GM18507 (cell line): ENCODE results near the gene MIX23.
"Not testable (repeated sequence)": the region's sequence is repeated elsewhere in the genome, so short reads cannot be mapped to it uniquely, and the experiment has no call there.

Source experiments
- DNase-seq: peaks from one replicate; pipeline ENCODE4 v3.0.0; 2011; ENCODE audit warnings: low read depth; ENCODE audit not compliant: insufficient read length; ENCODE audit errors: extremely low spot score
- FAIRE-seq: peaks from 2 replicates; lab custom pipeline; 2011; peaks lifted over from hg19 to GRCh38; lab: Jason Lieb, UNC

The MIX23 gene

DNA sequence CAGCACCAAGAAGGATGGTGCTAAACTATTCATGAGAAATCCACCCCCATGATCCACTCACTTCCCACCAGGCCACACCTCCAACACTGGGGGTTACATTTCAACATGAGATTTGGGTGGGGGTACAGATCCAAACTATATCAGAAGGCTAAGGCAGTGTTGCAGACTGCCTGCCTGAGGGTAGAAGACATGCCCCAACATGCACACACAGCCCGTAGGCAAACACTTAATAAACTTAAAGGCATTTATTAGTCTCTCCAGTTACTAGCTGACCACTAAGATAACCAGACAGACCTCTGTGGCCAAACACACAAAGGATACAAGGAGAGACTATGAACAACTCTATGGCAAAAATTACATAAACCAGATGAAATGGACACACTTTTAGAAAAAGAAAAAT lies 11.1 kb upstream of the MIX23 start:
- DNase-seq (no peak), FAIRE-seq (no peak)

DNA sequence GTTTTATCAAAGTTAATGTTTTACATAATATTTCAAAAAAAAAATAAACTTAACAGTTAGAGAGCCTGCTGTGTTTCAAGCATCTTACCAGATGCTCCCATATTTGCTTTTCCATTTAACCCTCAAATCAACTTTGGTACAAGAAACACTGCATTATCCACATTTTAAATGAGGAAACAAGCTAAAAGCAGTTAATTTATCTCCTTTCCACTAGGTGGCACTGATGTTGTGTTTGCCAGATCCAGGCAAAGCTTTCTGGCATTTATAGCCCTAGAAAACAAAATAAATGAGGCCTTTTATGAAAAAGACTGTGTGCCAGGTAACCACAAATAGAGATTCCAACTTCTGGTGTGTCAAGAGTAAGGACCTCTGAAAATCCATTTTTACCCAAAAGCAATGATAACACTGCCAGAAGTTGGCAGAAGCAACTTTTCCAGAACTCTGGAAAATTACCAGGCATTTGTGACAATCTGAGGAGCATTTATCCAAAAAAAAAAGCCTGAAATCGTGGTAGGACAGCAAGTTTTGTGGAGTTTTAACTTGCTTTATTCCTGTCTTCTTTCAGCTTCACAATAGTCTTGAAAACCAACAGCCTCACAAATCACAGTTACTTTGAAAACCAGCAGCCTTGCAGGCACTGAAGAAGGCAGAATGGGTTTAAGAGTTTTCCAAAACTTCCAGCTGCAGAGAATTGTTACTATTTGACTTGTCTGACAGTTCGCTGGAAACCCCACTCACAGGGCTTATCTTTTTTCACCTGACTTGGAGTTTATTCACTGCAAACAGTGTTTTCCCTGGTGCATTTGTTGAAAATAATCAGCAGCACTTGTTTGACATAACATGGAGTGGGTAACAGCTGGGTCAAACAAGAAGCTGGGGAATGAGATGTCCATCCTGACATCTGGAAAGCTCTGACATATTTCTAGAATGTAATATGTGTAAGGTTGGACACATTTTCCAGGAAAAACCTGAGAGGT lies 10.1 kb upstream of the MIX23 start:
- DNase-seq (no peak), FAIRE-seq (peak; percentile 92)

DNA sequence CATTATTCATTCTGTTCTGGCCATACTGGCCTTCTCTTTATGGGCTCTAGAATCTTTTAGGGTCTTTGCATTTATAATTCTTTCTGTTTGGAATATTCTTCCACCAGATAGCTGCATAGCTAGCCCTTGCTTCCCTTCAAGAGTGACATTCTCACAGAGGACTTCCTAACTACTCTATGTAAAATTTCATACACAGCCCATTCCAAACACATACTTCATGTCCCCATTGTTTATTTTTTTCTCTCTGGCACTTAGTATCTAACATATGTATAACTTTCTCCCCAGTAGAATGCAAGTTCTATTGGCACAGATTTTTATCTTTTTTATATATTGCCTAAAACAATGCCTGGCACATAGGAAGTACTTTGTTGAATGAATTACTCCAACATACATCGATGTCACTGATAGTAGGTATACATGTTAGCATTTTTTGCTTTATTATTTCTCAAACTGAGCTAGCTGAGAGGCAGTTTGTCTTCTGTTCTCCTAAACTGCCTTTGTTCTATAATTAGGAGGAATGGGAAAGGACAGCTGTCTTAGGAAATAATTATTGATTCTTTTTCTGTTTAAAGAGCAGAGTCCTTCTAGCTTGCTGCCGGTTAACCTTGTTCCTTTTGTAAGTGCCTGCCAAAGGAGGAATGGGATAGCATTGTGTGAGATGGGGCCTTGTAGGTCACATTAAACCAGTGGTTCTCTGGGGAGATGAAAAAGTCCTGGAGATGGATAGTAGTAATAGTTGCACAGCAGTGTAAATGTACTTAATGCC lies 8.8 kb upstream of the MIX23 start:
- DNase-seq (no peak), FAIRE-seq (no peak)

DNA sequence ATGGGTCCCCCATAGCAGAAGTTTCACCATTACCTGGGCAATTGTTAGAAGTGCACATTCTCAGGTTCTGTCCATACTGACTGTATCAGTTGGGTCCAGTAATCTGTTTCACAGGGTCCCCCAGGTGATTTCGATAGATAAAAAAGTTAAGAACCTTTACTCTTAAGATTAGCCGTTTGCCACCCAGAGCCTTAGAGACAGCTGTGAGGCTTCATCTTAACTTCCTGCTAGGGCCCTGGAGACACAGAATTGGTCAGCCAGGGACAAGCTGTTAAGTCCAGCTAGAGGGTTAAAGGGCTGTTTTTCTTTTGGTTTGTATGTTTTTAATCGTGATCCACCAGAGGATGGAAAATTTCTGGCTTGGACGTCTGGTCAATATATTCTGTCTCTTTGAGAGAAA lies 7.6 kb upstream of the MIX23 start:
- DNase-seq = no peak
- FAIRE-seq = no peak

DNA sequence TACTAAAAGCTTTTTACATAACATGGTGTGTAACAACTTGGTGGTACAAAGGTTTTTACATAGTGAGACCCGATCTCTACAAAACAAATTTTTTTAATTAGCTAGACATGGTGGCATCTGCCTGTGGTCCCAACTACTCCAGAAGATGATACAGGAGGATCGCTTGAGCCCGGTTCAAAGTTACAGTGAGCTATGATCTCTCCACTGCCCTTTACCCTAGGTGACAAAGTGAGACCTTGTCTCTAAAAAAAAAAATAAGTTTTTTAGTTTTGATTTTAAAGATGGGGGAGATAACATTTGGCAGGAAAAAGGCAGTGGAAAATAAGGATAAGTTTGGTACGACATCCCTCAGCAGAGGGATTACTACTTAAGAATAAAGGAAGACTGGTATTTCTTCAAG lies 6.9 kb upstream of the MIX23 start:
- no peak for DNase-seq
- FAIRE-seq = no peak

DNA sequence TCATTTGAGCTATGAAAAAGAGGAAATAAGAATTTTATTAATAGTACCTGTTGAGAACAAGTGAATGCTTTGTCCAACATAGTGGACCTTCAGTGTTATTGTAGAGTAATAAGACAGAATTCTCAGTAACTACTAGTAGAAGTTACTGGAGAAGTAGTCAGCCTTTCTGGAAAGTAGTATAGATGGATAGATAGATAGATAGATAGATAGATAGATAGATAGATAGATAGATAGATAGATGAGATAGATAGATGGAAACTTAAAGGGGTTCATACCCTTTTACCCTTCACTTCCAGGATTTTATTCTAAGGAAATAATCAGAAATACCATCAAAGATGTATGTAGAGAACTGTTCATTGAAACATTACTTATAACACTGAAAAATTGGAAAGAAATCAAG lies 6.2 kb upstream of the MIX23 start:
- DNase-seq = no peak
- no peak for FAIRE-seq

DNA sequence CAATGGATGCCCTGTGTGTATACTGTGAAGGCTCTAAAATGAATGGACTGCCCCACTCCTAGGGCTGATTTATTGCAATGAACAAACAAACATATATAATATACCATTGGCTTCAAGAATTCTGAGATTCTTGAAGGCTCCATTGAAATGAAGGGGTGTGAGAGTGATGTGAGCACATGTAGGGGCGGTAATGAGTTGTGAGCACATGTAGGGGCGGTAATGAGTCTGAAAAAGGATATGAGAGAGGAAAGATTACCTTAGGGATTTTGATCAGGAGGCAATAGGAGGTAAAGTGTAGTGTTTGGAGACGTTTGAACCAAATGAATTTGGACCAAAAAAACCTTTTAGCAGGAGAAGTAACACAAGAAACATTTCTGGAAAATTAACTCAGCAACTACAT lies 4.7 kb upstream of the MIX23 start:
- DNase-seq = no peak
- FAIRE-seq = no peak

DNA sequence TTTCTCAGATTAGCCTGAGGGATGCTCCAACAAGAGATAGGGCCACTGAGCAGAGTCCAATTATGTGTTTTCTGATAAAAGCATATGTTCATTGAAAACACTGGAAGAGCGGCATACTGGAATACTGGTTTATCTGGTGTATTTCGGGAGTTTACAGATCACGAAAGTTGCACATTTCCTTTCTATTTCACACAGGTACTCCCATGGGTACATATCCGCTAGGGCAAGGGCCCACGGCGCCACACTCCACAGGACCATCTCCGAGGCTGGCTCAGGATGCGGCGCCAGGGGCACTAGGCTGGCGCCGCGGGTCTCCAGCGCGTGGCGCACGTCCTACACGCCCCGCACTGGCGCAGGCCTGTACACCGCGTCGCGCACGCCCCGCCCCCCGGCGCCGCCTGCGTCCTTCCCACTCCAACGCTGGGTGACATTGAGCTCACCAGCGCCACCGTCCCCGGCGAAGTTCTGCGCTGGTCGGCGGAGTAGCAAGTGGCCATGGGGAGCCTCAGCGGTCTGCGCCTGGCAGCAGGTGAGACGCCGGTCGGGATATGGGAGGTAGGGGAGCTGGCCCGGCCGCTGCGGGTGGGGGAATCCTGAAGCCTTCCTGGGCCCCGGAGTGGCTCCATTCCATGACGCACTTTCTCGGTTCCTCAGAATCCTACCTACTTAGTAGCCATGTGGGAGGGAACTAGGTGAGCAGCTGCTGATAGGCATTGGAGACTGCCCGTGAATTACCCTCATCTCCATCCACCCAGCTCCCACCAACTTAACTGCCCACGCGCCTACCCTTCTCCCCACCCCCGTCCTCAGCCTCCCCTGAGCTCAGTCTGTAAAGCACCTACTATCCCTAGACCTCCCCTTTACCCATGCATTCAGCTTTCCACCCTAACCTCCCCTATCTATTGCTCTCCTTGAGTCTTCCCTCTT lies 1.0 kb upstream of the MIX23 start, which contains the start of gene FAM162A:
Gene FAM162A, plus strand, starts transcription at position 412 of the 927 bp plus-strand sequence. Its CDS starts 84 bp downstream, at position 496.
- DNase-seq (peak; percentile 87), FAIRE-seq (peak; percentile 94)

DNA sequence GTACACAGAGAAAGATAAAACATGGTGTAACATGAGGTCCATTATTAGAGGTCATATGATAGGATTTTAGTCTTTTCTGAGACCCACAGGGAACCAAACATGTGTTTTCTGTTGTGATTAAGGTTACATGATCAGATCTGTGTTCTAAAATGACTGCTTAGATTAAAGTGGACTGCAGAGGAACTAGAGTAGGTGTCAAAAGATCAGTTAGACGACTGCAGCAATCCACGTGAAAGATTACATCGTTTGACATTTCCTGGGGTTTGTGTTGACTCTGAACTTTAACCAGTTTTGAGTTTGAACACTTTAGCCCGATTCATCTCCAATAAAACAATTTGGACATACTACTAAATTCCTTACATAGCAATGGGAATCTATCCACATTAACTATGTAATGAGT lies 5.1 kb downstream of the MIX23 start:
- DNase-seq = no peak
- no peak for FAIRE-seq

DNA sequence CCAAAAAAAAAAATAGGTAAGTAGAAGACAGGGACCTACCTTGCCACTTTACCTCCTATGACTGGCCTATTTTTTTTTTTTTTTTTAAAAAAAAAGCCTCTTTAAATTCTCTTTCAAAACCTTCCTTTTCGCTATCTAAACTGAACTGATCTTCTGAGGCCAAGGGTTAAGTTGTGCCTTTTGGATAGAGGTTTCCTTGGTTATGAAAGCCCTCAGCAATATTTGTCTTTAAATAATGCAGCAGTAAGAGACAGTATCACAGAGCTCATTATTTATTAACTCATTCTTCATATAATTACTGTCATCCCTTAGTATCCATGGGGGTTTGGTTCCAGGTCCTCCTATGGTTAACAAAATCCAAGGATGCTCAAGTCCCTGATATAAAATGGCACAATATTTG lies 9.0 kb downstream of the MIX23 start:
- no peak for DNase-seq
- no peak for FAIRE-seq

DNA sequence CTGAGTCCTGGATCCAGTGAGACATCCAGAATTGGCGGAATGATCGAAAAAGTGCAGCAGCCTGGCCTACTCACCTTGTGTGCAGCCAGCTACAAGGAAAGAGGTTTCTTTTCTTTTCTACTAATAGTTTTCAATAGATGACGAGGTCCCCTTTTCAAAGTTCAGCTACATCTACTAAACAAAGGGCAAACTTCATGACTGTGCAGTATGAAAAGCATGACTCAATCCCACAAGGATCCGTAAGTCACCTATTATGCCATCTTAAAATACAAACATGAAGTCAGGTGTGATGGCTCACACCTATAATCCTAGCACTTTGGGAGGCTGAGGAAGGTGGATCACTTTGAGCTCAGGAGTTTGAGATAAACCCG lies 16.7 kb downstream of the MIX23 start:
- DNase-seq (no peak), FAIRE-seq (peak; percentile 33)

DNA sequence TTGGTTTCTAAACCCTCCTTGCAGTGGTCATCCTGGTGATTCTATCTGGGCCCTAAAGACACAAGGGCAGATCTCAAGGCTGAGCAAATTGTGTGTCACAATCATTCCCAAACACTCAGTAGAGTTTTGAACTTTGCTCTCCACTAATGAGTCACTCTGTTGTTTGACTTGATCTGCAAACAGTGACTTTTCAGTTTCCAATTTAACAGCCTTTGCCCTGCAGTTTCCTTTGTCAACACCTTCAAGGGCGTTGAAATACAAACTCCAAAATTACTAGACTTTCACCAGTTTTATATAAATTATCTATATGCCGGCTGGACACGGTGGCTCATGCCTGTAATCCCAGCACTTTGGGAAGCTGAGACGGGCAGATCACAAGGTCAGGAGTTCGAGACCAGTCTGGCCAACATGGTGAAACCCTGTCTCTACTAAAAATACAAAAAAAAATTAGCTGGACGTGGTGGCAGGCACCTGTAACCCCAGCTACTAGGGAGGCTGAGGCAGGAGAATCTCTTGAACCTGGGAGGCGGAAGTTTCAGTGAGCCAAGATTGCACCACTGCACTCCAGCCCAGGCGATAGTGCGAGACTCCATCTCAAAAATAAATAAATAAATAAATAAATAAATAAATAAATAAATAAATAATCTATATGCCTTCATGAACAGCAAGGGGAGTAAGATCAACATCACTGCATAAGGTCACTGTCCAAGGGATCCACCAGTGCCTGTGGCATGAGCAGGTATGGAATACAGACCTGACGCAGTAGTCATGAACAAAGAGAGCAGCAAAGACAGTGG lies 17.3 kb downstream of the MIX23 start:
- not testable (repeated sequence) for DNase-seq
- peak; percentile 85 for FAIRE-seq

DNA sequence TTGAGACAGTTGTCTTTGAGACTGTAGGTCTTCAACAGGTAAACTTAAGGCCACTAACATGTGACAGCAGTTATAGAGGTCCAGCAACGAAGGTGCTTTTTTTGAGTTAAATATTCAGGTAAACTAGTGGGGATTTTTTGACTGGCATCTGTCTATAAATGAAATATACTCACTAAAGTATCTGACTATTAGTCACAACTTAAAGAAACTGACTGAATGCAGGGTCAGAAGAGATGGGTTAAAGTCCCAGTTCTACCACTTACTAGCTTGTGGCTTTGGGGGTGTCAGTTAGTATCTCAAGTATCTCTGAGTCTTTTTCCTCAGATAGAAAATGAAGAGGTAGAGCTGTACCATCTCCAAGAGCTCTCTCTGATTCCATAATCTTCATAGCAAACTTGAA lies 18.0 kb downstream of the MIX23 start:
- FAIRE-seq (peak; percentile 26), DNase-seq (no peak)

DNA sequence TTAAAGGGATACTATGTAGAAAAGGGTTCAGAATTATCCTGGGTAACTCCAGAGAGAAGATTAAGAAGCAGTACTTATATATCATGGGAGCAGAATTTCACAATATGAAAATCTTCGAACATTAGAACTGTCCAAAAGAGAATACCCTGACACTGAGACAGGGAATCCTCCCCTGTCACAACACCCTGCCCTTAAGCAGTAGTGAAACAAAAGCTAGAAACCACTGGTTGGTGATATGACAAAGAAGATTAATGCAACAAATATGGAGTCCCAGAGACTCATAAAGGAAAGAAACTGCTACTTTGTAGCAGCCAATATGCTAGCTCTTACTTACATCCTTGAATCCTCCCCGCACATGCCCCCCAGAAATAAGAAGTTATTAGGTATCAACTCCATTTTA lies 18.5 kb downstream of the MIX23 start:
- FAIRE-seq = no peak
- no peak for DNase-seq

DNA sequence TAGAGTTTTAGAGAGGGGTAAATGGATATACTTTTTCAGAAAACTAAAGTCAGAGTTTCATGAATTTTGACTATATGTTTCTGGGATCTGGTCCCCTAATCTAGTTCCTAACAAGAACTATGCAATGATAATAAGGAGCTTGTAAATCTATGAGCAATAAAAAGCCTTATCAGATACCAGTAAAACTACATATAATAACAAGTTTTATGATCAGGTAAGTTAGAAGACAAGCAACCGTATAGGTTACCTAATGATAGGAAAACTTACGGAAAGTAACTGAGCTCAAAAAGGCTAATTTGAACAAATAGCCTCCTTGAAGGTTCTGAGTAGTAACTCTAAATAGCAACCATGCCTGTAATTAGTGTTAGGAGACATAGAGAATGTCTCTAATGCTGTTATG lies 21.0 kb downstream of the MIX23 start:
- FAIRE-seq (no peak), DNase-seq (no peak)

DNA sequence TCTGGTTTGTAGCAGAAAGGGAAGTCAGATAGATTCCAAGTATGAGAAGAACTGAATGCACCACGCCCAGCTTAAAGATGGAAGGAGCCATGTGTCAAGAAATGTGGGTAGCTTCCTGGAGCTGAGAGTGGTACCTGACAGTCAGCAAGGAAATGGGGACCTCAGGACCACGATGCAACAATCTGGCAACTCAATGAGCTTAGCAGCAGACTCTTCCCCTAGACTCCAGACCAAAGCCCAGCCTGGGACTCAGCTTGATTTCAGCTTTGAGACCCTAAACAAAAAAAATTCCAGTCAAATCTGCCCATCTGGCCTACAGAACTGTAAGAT lies 24.4 kb downstream of the MIX23 start:
- FAIRE-seq (no peak), DNase-seq (no peak)

DNA sequence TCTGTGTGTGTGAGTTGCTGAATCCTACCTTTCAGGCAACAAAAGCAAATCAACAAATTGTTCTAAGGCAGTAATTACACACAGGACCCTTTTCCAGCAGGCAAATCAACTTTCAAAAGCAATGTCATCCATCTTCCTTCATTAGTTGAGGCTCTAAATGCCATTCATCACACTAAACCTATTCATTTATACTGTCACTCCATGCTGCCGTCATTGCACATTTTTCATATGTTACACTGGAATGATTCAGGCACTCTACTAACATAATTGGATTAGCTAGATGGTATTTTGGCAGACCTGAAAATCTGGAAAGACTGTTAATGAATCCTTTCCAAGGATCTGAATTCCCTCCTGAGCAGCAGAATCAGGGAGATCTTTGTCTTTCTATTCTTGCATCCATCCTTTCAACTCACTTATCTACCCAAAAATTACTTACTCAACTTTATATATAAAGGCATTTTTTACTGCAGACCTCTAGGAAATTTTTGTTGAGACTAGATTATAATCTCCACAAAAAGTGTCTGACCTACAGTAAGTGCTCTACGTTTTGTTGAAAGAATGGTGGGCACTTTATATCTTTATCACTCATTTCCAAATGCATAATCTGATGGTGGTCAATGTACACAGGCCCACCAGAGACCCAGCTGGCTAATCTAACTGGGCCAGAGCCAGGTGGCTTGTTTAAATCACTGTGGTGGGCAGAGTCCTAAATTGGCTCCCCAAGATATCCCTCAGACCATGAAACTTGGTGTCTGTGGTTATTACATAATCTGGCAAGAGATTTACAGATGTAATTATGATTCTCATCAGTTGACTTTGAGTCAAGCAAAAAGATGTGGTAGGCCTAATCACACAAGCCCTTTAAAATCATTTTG lies 25.0 kb downstream of the MIX23 start:
- FAIRE-seq (no peak), DNase-seq (no peak)

DNA sequence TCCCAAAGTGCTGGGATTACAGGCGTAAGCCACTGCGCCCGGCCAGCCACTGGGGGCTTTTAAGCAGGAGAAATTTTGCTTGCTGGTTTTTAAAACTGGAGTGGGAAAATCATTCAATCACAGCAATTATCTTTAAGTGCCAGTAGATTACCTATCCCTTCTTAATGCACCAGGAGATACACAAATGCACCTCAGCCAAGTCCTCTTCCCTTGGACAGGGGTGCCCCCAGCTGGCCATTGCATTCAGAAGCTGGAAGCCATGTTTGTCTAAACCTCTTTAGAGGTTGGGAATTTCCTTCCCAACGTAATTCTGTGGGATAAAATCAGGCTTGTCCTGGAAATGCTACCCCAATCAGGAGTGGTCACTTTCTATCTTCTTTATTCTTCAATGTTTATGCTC lies 26.6 kb downstream of the MIX23 start:
- FAIRE-seq = peak; percentile 12
- DNase-seq = no peak
